PC-3 (cell line): ENCODE data around the gene SLC25A21.

ENCODE experiments used
- CTCF ChIP-seq: fragments of 300-600 bp; sonication (generic); conservative IDR thresholded peaks from 2 replicates; pipeline ENCODE4 v1.5.1; 2017; ENCODE audit warnings: antibody characterized with exemption, low read depth, mild to moderate bottlenecking, low read length
- EZH2 ChIP-seq: fragments of 300-600 bp; sonication (generic); IDR thresholded peaks from one replicate; pipeline ENCODE4 v1.6.1; 2017; ENCODE audit warnings: antibody characterized with exemption, mild to moderate bottlenecking, low read length; ENCODE audit not compliant: unreplicated experiment
- EZH2phosphoT487 ChIP-seq: fragments of 300-600 bp; sonication (generic); IDR thresholded peaks from 2 replicates; pipeline ENCODE4 v1.6.1; 2018; ENCODE audit warnings: mild to moderate bottlenecking, antibody characterized with exemption, low read length, borderline replicate concordance

- TF ChIP-seq CTCF: no peak
- no peak for TF ChIP-seq EZH2
- TF ChIP-seq EZH2phosphoT487: no peak
These were observed 489.2 kb downstream of the SLC25A21 start for GRCh38 chr14:36683083-36683724.
